HS-5 (cell line): ENCODE measurements around the gene CTSD.

Source experiments
- DNase-seq: peaks from one replicate; pipeline ENCODE4 v3.0.0-alpha.2; 2012; ENCODE audit warnings: low read depth

Gene CTSD

DNA sequence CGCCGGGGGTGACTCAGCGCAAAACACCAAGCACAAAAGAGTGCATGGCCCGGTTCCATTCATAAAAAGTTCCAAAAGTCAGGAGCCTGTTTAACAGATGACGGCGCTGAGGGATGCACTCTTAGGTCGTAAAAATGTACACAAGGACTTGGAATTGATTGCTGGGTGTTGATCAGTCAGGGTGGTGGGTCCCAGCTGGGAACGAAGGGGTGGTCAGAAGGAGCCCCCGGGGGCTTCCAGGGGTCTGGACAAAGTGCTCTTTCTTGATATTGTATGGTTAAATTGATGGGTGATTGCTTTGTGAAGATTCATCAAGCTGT lies 34.1 kb downstream of the CTSD start:
- DNase-seq, result no peak

DNA sequence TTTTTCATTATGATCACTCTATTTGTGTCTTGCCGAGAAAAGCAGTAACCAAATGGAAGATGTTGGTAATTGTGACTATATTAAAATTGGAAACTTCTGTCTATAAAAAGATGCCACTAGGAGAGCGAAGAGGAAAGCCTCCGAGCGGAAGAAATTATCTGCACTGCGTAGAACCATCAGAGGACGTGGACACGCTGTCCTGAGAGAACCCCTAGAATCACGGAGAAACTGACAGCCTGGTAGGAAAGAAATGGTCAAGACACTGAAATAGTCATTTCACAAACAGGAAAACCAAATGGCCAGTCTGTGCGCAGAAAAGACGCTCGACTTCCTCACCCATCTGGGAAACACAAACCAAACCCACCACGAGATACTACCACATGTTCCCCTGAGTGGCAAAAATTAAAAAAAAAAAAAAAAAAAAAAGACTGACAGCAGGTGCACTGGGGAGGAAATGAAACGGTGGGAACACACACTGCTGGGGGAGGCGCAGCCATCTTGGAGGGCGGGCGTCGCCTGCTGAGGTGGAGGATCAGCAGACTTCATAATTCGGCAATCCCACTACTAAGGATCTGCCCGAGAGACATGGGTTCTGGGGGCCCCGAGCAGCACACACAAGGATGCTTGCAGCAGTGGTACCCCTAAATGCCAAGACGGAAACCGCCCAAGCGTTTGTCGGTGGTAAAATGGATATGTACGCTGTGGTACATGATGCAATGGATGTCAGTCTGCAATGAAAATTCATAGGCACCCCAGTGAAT lies 34.6 kb downstream of the CTSD start:
- DNase-seq, result no peak

DNA sequence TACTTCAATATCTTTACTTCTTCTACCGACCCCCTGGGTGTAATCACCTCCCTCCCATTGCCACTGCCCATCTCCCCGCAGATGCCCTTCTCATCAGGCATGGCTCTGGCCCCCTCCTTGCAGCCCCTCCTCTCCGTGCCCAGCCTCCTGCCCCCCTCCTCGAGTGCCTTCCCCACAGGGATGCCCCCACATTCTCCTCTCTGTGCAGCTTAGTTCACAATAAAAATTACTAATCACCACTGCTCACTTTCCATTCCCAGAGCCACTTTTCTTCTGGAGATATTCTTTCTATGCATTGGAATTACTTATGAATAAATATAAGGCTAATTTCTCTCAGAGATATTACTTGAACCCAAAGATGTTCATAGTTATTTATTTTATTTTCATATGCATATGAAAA lies 35.4 kb downstream of the CTSD start:
- DNase-seq, result no peak

GRCh38 chr11:1727861-1728260 lies 35.9 kb downstream of the CTSD start:
- no peak for DNase-seq

- no peak for DNase-seq
Measured at GRCh38 chr11:1727096-1727690, 36.5 kb downstream of the CTSD start.

GRCh38 chr11:1719781-1720180 lies 43.9 kb downstream of the CTSD start:
- DNase-seq, result no peak

DNA sequence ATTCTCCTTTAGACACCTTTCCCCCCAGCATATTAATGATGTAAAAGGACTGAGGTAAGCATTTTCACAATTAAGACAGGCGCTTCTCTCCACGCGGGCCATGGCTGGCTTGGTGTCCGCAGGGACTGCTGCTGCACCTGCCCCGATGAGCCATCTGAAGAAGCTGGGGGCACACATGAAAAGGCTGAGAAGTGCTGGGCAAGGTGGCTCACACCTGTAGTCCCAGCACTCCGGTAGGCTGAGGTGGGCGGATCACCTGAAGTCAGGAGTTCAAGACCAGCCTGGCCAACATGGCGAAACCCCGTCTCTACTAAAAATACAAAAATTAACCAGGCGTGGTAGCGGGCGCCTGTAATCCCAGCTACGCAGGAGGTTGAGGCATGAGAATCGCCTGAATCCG lies 45.4 kb downstream of the CTSD start:
- DNase-seq, result no peak

DNA sequence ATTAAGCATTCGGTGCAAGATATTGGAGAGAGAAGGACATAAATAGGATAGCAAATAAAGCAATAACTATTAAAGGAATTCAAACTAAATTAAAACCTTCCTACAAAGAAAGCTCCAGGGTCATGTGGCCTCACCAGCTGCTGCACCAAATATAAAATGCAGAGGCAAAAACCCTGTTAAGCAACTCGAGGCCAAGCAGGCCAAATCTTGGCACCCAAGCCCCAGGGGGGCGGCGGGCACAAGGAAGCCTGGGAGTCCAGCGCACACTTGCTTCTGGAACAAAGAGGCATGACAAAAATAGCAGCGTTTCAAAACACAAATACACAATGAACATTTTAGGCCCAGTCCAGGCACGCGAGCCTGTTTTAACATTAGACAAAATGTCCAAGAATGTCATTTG lies 46.0 kb downstream of the CTSD start:
- DNase-seq, result no peak

- DNase-seq, result no peak
Measured at GRCh38 chr11:1714908-1715885, 48.5 kb downstream of the CTSD start.

- DNase-seq, result no peak
Measured at GRCh38 chr11:1708716-1709115, 55.0 kb downstream of the CTSD start.

DNA sequence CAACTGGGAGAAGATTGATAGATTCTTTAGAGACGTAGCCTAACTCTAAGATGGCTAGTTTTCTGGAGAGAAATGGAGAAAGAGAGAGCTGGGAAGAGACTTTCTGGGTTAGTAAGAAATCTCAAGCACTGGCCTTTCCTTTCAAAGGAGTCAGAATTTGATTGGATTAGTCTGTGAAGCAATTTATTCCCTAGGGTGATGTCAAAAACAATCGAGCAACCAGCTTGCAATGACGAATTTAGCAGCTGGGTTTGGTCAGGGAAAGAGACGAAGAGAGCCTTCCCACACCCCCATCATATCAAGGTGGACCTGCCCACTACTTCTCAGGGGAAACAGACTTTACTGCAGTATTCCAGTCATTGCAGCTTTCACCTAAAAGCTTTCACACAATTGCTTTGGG lies 56.0 kb downstream of the CTSD start:
- DNase-seq, result no peak

- DNase-seq, result no peak
Measured at GRCh38 chr11:1706634-1707400, 56.9 kb downstream of the CTSD start.

DNA sequence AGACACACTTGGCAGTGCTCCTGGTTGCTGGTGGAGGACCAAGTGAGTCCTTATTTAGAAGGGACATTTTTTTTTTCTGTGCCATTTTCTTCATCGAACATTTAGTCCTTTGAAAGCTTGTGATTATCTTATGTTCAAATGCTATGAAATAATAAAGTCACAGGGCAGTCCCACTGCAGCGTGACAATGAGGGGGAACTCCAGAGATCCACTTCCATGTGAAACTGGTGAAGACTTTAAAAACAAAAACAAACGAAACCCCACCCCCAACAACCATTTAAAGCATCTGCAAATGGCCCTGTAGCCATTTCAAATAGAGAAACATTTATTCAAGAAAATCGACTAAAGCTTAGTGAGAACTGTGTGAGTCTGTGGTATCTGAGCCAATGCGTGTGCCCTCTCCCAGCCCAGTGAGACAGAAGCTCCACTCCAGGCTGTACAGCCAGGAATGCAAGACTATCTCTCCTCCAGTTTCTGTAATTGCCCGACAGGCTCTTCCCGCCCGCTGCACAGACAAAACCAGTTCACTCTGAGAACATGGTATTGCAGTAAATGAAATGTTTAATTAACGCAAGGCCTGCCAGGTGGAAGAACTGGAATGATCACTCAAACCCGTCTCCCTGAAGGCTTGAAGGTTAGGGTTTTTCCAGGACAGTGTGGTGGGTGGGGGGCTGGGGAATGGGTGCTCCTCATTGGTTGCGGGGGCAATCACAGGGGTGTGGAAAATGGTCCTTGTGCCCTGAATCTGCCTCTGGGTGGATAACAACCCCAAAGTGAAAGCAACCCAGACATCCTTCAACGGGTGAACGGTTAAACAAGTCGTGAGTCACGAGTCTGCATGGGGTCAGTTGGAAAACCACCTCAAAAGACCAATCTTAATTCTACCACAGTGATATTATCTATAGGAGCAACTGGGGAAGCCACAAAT lies 58.3 kb downstream of the CTSD start:
- no peak for DNase-seq

- no peak for DNase-seq
Measured at GRCh38 chr11:1703146-1703545, 60.6 kb downstream of the CTSD start.
